Left ventricle myocardium inferior (tissue), 1 donor: ENCODE data around the gene KCTD11. TPM values are rescaled to one million over a fixed set of nuclear protein-coding genes. Genes with fewer than 3 reads are reported as not detected.

Experiments
- DNase-seq: peaks from one replicate; pipeline ENCODE4 v3.0.0-alpha.2; 2020
- H3K27ac ChIP-seq: fragments of 200-600 bp; replicated peaks from 2 replicates; pipeline ENCODE4 v1.8.0; 2021
- H3K27me3 ChIP-seq: fragments of 200-600 bp; 2 replicates; pipeline ENCODE4 v1.8.0; 2021; ENCODE audit warnings: low read depth
- H3K36me3 ChIP-seq: fragments of 200-600 bp; 2 replicates; pipeline ENCODE4 v1.8.0; 2021
- H3K4me1 ChIP-seq: fragments of 200-600 bp; 2 replicates; pipeline ENCODE4 v1.8.0; 2021
- H3K4me3 ChIP-seq: fragments of 200-600 bp; 2 replicates; pipeline ENCODE4 v1.8.0; 2021; ENCODE audit warnings: mild to moderate bottlenecking, moderate library complexity
- H3K9me3 ChIP-seq: fragments of 200-600 bp; replicated peaks from 2 replicates; pipeline ENCODE4 v1.8.0; 2021
- CTCF ChIP-seq: fragments of 200-600 bp; IDR thresholded peaks from 2 replicates; pipeline ENCODE4 v1.8.0; 2021; ENCODE audit warnings: antibody characterized with exemption, mild to moderate bottlenecking, borderline replicate concordance
- intact Hi-C: fragments of 100-400 bp; cut with micrococcal nuclease; formaldehyde crosslinking; loops from one replicate; pipeline ENCODE4 v1.11.0; 2022
- total RNA-seq: library from RNA; stranded (reverse); fragmentation: NEBNext Ultra II Directional; extraction: Animal tissue kit (Norgen Biotek cat#: 25700); gene quantifications from one replicate; pipeline ENCODE4 v1.2.1, GENCODE V29; 2021
- donor health status: DM: no; HTN: yes; CAD: no; lungs with severe emphysema.

Gene KCTD11
- total RNA-seq, 1 donor from 2014 or later = 3.9 TPM

- TF ChIP-seq CTCF = peak; percentile 15
- intact Hi-C loops = no loop called here
- Histone ChIP-seq H3K9me3 (no peaks in the 10 kb centered on the region), H3K36me3 (no peaks in the 10 kb centered on the region), H3K4me3 (peak overlapping the region; percentile 63), H3K4me1 (peaks cover 35% of the 10 kb centered on the region), H3K27me3 (peaks cover 20% of the 10 kb centered on the region), H3K27ac (peak overlapping the region; percentile 65)
- peak; percentile 63 for DNase-seq
Measured at GRCh38 chr17:7380321-7380720, 28.4 kb downstream of the KCTD11 start.

- H3K27ac ChIP-seq = peak within 1 kb of the TSS; percentile 65
- peaks cover 35% of the 10 kb centered on the region for H3K4me1 ChIP-seq
- no peaks in the 10 kb centered on the region for H3K36me3 ChIP-seq
- H3K9me3 ChIP-seq = no peaks in the 10 kb centered on the region
- peaks cover 20% of the 10 kb centered on the region for H3K27me3 ChIP-seq
- H3K4me3 ChIP-seq = peak within 1 kb of the TSS; percentile 63
- intact Hi-C loops = no loop called here
- no peak for TF ChIP-seq CTCF
- DNase-seq = peak; percentile 48
Measured at GRCh38 chr17:7380855-7381683, 29.1 kb downstream of the KCTD11 start, which contains the start of gene TNK1. TSS of gene TNK1 (plus strand) at chr17:7381089. CDS start at chr17:7382927, 1,838 bp downstream.

- no peak for TF ChIP-seq CTCF
- intact Hi-C loops = no loop called here
- DNase-seq = no peak
- Histone ChIP-seq H3K4me3 (no peak overlapping the region), H3K4me1 (peaks cover 35% of the 10 kb centered on the region), H3K27me3 (peaks cover 20% of the 10 kb centered on the region), H3K27ac (no peak overlapping the region), H3K9me3 (no peaks in the 10 kb centered on the region), H3K36me3 (no peaks in the 10 kb centered on the region)
Measured at GRCh38 chr17:7382901-7383300, 30.9 kb downstream of the KCTD11 start.

GRCh38 chr17:7383371-7383741 is 31.4 kb downstream of the KCTD11 start:
- H3K36me3 ChIP-seq = peaks cover 4% of the 10 kb centered on the region
- H3K4me3 ChIP-seq = peak overlapping the region; percentile 64
- H3K27me3 ChIP-seq = peaks cover 20% of the 10 kb centered on the region
- H3K9me3 ChIP-seq = no peaks in the 10 kb centered on the region
- no peak for TF ChIP-seq CTCF
- intact Hi-C loops = no loop called here
- DNase-seq = no peak
- H3K27ac ChIP-seq = no peak overlapping the region
- peaks cover 35% of the 10 kb centered on the region for H3K4me1 ChIP-seq

- Histone ChIP-seq H3K36me3 (peaks cover 10% of the 10 kb centered on the region), H3K27me3 (peaks cover 20% of the 10 kb centered on the region), H3K9me3 (no peaks in the 10 kb centered on the region), H3K27ac (no peak overlapping the region), H3K4me3 (peak overlapping the region; percentile 64), H3K4me1 (peaks cover 35% of the 10 kb centered on the region)
- intact Hi-C loops = no loop called here
- peak; percentile 32 for DNase-seq
- TF ChIP-seq CTCF = no peak
Measured at GRCh38 chr17:7383742-7384488, 32.0 kb downstream of the KCTD11 start.
